ENCODE measurements around the gene WDPCP. TPM values are rescaled to one million over a fixed set of nuclear protein-coding genes. Genes with fewer than 3 reads are reported as not detected.
"Not testable (repeated sequence)": the region's sequence is repeated elsewhere in the genome, so short reads cannot be mapped to it uniquely, and the experiment has no call there.

WDPCP gene
- polyA plus RNA-seq, 4 donors, result 11.4 to 15.6 (median 12.8) TPM

DNA sequence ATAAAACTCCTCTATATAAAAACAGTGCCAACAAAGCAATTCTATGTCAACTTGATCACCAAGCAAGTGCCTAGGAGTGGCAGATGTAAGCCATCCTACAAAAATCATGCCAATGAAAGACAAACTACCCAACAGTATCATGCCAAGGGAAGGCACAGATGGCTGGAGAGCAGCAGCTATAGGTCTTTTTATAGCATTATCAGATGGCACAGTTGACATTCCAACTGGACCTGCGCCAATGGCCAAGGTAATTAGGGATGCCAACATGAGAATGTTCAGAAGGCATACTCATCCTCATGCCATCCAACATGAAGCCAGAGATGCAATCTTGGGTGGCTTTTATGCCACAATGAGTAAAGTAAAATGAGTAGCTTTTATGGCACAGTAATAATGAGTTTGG, 300.3 kb downstream of the WDPCP start:
- no peak for DNase-seq (ENCODE audit: low read depth in 4 of 4, low spot score in 2 of 4)

DNA sequence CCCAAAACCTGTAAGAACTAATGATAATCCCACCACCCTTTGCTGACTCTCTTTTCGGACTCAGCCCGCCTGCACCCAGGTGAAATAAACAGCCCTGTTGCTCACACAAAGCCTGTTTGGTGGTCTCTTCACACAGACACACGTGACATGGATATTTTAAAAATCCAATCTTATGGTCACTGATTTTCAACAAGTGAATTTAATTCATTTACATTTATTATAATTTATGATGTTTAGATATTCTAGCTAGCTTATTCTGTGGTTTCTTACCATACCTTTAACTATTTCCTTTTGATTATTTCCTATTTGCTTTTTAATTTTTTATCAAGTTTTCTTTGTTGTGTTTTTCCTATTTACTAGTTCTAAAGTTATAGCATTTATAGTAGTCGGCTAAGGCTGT, 301.8 kb downstream of the WDPCP start:
- not testable (repeated sequence) for DNase-seq (ENCODE audit: low read depth in 4 of 4, low spot score in 2 of 4)

DNA sequence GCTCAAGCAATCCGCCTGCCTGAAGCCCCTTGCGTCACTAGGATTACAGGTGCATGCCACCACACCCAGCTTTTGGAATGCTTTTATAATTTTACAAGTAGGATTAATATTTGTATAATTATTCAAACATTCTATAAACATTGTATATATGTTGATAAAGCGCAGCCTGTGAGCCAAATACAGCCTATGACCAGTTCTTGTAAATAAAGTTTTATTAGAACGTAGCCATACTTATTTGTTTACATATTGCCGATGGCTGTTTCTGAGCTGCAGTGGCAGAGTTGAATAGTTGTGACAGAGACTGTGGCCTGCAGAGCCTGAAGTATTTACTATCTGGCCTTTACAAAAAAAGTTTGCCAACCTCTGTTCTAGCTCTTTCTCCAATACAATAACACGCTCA, 305.0 kb downstream of the WDPCP start:
- DNase-seq (ENCODE audit: low read depth in 4 of 4, low spot score in 2 of 4), result no peak

DNA sequence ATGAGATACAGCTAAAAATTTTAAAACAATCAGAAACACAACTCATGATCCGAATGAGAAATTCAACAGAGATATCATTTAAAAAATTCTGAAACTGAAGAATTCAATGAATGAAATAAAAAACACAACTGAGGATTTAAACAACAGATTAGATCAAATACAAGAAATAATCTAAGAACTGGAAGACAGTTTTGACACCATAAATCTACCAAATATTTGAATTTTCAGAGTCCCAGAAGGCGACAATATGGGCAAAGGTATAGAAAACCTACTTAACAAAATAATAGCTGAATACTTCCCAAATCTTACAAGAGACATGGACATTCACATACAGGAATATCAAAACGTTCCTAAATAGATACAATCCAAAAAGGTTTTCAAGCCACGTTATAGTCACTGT, 315.7 kb downstream of the WDPCP start:
- no peak for DNase-seq (ENCODE audit: low read depth in 4 of 4, low spot score in 2 of 4)

DNA sequence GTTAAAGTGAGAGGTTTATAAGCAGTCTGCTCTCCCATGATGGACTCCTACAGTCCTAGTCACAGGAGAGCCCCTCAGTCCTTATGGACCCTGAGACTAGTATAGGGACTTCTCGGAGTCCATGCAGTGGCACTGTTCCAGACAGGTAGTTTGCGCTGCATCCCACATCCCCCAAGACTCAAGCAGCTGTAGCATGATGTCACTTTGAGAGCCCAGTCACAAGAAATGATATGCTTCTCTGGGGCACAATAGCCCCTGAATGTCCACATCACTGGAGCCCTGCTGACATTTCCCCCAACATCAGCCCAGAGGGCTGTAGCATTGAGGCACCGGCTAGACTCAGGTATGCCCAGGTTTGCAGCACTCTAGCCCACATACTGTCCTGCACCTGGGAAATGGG, 317.6 kb downstream of the WDPCP start:
- DNase-seq (ENCODE audit: low read depth in 4 of 4, low spot score in 2 of 4), result no peak

DNA sequence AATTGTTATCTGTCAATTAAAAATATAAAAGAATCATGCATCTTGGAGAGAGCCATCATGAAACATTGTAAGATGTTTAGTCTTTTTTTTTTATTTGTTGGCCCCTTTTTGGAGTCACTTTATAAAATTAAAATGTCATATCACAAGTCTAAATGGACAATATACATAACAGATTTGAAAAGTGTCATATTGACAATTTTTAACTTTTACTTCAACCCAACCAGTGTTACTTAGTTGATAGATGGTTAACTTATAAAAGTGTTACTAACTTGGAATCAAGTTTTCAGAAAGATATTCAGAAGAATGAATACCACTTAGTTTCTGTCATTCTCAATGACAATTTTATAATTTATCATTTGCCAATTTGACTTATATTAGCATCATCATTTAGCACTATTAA, 319.3 kb downstream of the WDPCP start:
- DNase-seq (ENCODE audit: low read depth in 4 of 4, low spot score in 2 of 4), result no peak

DNA sequence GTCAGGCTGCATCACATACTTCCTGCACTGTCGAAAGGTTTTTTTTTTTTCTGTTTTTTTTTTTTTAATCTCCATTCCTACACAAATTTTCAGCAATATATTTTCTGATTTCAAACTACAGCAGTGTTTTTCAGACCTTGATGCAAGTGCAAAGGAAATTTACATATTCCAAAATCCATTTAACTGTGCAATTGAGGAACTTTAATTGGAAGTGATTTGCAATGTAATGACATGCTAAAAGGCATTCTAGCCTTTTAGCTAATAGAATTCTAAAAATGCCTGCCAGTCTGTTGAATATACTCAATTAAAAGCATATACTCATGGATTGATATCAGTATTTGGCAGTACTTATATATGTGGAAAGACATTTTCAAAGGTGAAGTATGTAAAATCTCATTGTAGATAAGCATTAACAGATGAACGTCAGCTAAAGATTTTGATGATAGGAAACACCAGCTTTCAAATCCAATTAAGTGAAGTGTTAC, 327.1 kb downstream of the WDPCP start:
- no peak for DNase-seq (ENCODE audit: low read depth in 4 of 4, low spot score in 2 of 4)

DNA sequence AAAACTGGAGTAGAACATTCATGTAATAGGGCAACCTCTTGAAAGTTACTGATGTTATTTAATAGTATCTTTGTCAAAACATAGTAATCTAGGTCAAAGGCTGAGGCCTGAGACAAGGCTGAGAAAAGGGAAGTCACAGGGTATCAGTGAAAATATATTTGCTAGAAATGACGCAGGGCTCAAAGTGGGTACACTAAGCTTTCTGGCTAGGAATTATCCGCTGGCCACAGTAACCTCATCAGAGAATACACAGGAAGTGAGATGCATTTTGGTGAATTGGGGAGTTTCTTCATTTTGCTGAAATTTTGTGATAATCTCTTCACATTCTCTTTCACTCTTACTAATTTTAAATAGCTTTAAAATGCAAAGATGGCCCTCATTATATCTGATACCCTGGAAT, 330.8 kb downstream of the WDPCP start:
- DNase-seq (ENCODE audit: low read depth in 4 of 4, low spot score in 2 of 4), result no peak

DNA sequence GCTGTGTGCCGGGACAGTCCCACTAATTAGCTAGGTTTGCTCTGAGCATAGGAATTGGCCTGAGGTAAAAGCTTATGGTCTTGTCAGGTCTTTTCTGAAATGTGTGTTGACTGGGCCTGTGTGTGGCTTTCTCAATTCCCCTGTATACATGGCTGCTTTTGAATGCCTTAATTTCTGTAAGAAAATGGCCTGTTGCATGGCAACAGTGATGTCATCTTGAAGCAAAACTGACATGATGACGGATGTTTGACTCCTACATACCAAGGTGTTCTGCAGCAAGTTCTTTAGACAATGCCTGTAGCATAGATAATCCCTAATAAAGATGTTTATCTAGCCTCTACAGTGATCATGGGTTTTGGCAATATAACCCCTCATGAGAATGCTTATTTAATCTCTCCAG, 339.1 kb downstream of the WDPCP start:
- DNase-seq (ENCODE audit: low read depth in 4 of 4, low spot score in 2 of 4), result no peak

DNA sequence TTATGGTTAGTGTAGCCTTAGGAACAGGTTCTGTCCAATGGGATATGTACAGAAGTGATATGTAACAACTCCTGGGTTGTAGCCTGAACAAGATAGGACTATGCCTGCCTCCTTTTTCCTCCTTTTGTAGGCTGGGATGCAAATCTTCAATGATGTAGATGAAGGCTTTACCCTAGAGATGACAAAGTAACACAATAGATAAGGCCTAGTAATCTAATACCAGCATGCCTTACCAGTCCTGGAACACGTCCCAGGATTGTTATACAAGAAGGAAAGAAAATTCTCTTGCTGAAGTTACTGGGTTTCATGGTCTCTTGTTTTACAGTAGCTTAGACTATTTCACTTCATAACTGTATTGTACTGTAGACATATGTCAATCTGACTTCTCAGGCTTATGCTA, 345.5 kb downstream of the WDPCP start:
- DNase-seq (ENCODE audit: low read depth in 4 of 4, low spot score in 2 of 4), result no peak

DNA sequence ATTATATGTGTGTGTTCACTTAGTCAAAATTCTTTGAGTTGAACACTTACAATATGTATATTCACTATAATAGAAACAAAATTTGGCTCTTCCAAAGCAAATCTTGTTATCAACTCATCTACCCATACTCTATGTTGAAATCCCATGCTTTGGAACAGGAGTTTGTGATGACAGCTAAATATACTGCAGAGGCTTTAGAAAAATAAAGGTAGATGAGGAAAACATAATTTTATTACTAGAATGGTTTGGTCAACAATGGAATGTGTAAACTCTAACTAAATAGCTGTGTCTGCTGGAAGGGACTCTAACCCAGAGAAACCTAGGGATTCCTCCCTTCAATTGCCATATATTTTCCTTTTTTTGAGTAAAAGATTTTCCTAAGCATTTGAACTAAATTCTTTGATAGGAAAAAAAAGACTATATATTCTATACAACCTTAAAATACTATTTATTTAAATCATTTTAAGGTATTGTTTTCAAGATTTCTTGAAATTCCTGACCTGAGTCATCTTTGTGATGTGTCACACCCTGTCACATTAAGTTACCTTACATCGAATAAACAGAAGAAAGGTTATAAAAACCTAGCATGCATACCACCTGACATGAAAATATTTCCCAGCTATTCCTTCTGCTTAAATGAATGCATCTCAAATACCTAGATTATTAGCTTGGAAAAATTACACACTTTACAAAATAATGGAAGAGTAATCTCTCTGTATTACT, 362.2 kb downstream of the WDPCP start:
- DNase-seq (ENCODE audit: low read depth in 4 of 4, low spot score in 2 of 4), result no peak

DNA sequence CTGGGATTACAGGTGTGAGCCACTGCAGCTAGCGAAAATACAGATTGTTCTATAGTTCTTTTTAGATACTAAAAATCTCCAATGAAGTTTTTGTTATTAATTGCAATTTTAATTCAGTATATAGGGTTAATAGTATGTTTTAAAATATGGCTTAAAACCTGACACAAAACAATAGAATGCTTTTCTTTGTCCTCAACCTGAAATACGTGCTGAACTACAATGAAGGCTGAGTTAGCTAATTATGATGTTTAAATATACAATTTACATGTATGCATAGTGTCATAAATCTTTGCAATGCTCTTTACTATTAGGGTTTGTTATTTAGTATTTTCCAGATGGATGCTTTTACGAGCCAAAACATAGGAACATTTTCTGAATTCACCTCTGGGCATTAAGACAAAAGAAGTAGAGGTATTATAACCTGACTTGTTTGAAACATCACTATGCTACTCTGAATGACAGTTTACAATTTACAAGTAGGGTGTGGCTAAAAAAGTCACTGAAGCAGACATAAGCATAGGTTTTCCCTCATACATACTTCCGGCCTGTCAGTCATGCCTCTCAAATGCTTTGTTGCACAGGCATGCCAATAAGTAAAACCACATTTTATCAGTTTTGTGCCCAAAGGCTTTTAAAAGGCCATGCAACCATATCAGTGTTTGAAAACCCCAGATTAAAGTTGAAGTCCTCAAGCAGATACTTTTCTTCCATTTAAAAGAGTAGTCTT, 369.3 kb downstream of the WDPCP start:
- DNase-seq (ENCODE audit: low read depth in 4 of 4, low spot score in 2 of 4), result no peak

DNA sequence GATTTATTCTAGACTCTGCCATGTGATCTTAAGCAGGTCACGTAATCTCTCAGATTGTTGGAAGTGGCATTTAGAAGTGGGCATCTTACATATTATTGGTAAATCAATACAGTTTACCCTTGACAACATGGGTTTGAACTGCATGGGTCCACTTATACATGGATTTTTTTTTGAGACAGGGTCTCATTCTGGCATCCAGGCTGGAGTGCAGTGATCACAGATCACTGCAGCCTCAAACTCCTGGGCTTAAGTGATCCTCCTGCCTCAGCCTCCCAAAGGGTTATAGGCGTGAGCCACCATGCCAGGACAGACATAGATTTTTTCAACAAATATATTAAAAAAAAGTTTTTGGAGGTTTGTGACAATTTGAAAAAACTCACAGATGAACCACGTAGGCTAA, 393.0 kb downstream of the WDPCP start:
- no peak for DNase-seq (ENCODE audit: low read depth in 4 of 4, low spot score in 2 of 4)

DNA sequence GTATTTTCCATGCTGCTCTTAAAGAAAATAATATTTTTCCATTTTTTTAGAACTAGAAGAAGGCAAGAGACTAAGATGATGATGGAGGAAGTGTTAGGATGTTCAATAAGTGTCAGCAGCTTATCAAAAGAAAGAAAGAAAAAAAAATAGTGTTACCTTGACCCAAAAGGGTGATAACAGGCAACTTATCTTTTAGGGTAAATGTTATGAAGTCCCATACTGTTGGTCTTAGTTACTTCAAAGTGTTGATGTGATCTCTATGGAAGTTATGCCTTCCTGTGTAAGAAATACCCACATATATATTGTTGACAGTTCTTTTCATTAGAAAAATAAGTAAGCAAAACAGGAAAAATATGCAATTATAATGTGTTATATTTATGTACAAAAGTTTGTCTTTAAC, 394.1 kb downstream of the WDPCP start:
- no peak for DNase-seq (ENCODE audit: low read depth in 4 of 4, low spot score in 2 of 4)

DNA sequence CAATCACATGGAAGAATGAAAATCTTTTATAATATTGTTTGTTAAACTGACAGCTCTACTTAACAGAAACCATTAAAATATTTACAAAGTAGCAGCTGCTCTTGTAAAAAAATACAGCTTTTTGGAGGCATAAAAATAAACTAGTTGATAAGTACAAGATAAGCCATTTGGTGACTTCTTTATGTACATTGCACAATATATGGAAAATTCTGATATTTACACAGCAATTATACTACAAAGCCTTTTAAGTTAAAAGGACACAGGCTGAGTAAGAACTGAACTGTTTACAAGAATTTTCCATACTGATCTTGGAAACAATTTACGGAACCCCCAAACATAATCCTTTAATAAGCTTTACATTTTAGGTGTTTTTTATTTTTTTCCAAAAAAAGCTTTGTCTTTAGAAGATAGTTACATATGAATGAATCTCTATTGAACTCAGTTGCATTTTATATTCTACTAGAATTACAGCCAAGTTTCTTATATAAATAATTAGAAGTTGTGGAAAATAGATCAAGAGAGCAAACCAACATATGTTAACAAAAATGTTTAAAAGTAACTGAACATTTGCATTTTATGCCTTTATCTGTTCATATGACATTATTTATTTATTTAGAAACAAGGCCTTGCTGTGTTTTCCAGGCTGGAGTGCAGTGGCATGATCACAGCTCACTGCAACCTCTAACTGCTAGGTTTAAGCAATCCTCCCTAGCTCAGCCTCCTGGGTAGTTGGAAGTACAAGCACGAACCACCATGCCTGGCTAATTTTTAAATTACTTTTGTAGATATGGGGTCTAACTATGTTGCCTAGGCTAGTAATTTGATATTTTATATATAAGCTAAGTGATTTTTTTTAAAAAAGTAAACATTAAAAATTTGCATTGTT, 395.1 kb downstream of the WDPCP start:
- no peak for DNase-seq (ENCODE audit: low read depth in 4 of 4, low spot score in 2 of 4)

DNA sequence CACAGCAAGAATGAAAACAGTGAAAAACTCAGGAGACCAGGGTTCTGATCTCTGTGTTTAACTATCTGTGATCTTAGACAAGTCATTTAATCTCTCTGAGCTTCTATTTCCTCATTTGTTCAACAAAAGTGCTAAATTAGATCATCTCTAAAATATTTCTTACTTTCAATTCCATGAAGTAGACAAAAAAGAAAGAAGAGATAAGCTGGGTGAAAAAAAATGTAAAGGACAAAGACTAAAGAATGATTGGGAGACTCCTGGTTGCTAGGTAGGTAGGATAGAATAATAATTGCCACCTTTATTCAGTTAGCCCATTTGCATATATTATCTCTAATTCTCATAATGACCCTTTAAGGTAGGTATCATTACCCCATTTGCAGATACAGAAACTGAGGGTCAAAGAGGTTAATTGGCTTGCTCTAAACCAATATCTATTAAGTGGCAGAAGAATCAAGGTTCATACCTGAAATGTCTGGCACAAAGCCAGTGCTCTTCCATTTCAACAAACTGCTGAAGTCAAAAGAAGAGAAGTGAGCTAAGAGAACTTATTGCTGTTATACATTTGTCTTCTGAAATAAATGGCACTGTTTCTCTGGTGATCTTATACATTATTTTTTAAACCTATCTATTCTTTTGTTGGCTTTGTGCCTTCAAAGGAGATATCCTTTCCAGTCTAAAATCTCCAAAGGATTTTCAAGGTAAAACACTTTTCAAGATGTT, 395.9 kb downstream of the WDPCP start:
- DNase-seq (ENCODE audit: low read depth in 4 of 4, low spot score in 2 of 4), result no peak

DNA sequence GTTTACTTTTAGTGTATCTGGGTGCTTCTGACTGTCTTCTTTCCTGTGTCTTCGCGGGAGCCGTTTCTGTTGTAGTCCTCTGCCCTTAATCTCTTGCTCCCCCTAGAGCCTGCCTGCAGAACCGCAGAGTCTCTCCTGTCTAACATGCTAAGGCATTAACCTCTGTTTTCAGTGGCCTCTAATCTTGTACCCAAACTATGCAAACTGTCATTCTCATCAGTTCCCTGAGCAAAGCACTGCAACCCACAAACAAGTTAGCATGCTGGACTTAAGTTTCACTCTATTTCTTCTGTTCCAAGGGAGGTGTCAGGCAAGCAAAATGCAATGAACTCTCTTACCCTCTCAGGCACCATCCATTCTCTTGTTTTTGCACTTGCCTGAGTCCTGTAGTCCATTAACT, 399.3 kb downstream of the WDPCP start:
- no peak for DNase-seq (ENCODE audit: low read depth in 4 of 4, low spot score in 2 of 4)

DNA sequence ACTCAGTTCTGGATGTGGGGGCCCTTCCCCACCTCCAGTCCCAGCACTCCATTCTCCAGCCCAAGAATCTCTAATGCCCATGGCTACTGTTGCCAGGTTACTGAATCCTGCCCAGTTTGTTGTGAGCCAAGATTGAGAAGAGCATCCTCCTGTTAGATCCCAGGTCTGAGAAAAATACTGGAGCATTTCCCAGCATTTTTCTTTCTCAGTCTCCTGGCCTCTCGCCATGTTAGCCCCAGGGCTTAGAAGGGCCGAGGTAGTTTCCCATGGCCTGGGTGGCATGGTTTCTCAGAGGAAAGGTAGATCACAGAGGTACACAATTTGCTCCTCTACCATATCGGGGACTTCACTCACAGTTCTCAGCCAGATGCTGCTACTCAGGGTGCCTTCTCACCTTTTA, 401.9 kb downstream of the WDPCP start:
- DNase-seq (ENCODE audit: low read depth in 4 of 4, low spot score in 2 of 4), result no peak

DNA sequence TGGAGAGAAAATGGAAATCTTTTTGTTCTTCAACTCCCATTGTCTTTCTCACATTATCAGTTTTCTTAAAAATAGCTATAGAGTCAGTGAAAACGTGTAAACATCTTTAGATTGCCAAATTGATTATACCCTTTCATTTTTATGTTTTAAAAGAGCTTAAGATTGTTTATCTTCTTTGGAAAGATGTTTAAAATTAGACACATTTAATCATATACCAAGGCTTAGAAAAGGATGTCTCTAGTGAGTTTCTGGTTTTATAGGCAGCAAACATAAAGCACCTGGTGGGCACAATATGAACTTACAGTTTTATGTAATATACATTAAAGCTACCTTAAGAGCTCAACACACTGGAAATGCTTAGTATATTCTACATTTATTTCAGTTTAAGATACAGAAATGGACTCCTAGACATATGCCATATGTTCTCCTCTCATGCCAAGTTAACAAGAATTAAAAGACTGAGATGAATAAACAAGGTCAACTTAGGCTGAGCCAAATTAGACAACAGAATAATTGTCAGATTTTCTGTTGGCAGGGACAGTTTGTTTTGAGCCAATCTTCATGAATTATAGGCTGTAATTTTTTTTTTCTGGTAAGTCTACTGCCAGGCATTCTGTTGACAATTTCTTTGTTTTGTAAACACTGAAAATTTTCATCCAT, 425.0 kb downstream of the WDPCP start:
- DNase-seq (ENCODE audit: low read depth in 4 of 4, low spot score in 2 of 4), result no peak

DNA sequence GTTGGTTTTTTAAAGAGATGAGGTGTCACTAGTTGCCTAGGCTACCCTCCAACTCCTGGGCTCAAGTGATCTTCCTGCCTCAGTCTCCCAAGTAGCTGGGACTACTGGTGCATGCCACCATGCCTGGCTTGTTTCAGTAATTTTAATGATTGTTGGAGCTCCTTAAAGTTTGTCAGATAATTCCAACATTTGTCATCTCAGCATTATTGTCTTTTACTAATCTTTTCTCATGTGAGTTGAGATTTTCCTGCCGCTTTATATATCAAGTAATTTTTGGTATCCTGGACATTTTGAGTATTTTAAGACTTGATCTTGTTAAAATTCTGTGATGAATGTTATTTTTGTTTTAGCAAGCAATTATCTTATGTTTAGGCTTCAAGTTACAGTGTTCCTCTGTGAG, 429.0 kb downstream of the WDPCP start:
- DNase-seq (ENCODE audit: low read depth in 4 of 4, low spot score in 2 of 4), result no peak

All from left renal cortex interstitium (tissue), 4 donors.